COLO829 (cell line): ENCODE measurements around the gene HOXD10.

Source experiments
- DNase-seq: peaks from one replicate; pipeline ENCODE4 v3.0.0; 2012; ENCODE audit warnings: low spot score

The HOXD10 gene

GRCh38 chr2:176115883-176116813, at the start of gene HOXD10:
Gene HOXD10, plus strand, starts transcription at chr2:176116778. Its CDS starts 56 bp downstream, at chr2:176116834.
- no peak for DNase-seq

GRCh38 chr2:176067589-176068418, 48.8 kb upstream of the HOXD10 start:
- DNase-seq, result no peak

- no peak for DNase-seq
Measured at GRCh38 chr2:176068419-176068832, 48.2 kb upstream of the HOXD10 start.

GRCh38 chr2:176071330-176072291, 45.0 kb upstream of the HOXD10 start:
- no peak for DNase-seq

GRCh38 chr2:176072292-176072669, 44.3 kb upstream of the HOXD10 start:
- DNase-seq, result no peak

GRCh38 chr2:176072951-176073904, 43.4 kb upstream of the HOXD10 start:
- DNase-seq, result no peak

GRCh38 chr2:176074919-176075425, 41.6 kb upstream of the HOXD10 start:
- no peak for DNase-seq

- no peak for DNase-seq
Measured at GRCh38 chr2:176075481-176075880, 41.1 kb upstream of the HOXD10 start.

GRCh38 chr2:176076063-176076462, 40.5 kb upstream of the HOXD10 start:
- DNase-seq, result no peak

GRCh38 chr2:176076796-176077195, 39.8 kb upstream of the HOXD10 start:
- DNase-seq, result no peak

GRCh38 chr2:176078541-176079284, 37.9 kb upstream of the HOXD10 start:
- no peak for DNase-seq

- DNase-seq, result no peak
Measured at GRCh38 chr2:176079285-176079830, 37.2 kb upstream of the HOXD10 start.

- peak; percentile 83 for DNase-seq
Measured at GRCh38 chr2:176079831-176080539, 36.6 kb upstream of the HOXD10 start.

GRCh38 chr2:176080540-176081375, 35.8 kb upstream of the HOXD10 start:
- no peak for DNase-seq

- no peak for DNase-seq
Measured at GRCh38 chr2:176081376-176081836, 35.2 kb upstream of the HOXD10 start.

- DNase-seq, result no peak
Measured at GRCh38 chr2:176081837-176082524, 34.6 kb upstream of the HOXD10 start.

- no peak for DNase-seq
Measured at GRCh38 chr2:176082525-176082823, 34.1 kb upstream of the HOXD10 start.
